ENCODE measurements around the gene CELF1. TPM values are rescaled to one million over a fixed set of nuclear protein-coding genes. Genes with fewer than 3 reads are reported as not detected.

CELF1 gene
- total RNA-seq, 2 donors from 2014 or later = 57.1 to 65.9 TPM

DNA sequence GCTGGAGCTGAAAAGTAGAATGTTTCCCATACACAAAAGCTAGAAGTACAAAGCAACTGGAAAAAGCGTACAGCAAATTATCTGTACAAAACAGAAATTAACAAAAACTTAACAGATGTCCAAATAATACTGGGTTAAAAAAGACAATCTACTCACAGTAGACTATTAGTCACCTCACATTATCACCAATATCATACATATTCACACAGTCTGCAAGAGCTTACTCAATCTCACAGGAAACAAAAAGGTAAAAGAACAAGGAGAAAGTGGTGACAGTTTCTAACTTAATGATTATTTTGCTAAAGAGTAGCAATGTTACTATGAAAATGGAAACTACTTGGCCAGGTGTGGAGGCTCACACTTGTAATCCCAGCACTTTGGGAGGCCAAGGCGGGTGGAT, 11.9 kb downstream of the CELF1 start:
- Histone ChIP-seq H3K4me1 (peaks cover 0 to 51% of the 10 kb centered on the region in 2 donors), H3K27me3 (no peaks in the 10 kb centered on the region), H3K36me3 (no peaks in the 10 kb centered on the region), H3K9me3 (no peaks in the 10 kb centered on the region), H3K27ac (no peak overlapping the region), H3K4me3 (no peak overlapping the region)
- TF ChIP-seq CTCF (IDR thresholded peaks at IDR 0.05) = no peak
- no peak for DNase-seq (ENCODE audit: low spot score)

DNA sequence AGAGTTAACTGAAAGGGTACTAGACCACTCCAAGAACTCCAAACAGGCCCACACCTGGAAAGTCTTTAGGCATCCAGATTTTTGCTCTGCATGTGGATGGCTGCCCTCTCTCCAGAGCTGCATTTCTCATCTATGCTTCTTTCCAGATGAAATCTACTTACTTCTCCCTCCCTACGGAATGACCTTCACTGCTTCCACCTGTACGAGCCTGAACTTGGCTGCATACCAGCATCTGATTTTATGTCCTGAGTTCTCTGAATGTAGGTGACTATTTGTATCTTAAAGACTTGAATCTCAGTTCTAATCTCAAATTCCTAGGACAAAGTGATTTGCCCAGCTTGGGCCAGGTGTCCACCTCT, 13.3 kb downstream of the CELF1 start:
- peaks cover 0 to 62% of the 10 kb centered on the region in 2 donors for H3K4me1 ChIP-seq
- no peak for DNase-seq (ENCODE audit: low spot score)
- no peak for TF ChIP-seq CTCF (IDR thresholded peaks at IDR 0.05)
- no peak overlapping the region for H3K4me3 ChIP-seq
- no peaks in the 10 kb centered on the region for H3K36me3 ChIP-seq
- H3K27ac ChIP-seq = no peak overlapping the region
- no peaks in the 10 kb centered on the region for H3K9me3 ChIP-seq
- H3K27me3 ChIP-seq = no peaks in the 10 kb centered on the region

DNA sequence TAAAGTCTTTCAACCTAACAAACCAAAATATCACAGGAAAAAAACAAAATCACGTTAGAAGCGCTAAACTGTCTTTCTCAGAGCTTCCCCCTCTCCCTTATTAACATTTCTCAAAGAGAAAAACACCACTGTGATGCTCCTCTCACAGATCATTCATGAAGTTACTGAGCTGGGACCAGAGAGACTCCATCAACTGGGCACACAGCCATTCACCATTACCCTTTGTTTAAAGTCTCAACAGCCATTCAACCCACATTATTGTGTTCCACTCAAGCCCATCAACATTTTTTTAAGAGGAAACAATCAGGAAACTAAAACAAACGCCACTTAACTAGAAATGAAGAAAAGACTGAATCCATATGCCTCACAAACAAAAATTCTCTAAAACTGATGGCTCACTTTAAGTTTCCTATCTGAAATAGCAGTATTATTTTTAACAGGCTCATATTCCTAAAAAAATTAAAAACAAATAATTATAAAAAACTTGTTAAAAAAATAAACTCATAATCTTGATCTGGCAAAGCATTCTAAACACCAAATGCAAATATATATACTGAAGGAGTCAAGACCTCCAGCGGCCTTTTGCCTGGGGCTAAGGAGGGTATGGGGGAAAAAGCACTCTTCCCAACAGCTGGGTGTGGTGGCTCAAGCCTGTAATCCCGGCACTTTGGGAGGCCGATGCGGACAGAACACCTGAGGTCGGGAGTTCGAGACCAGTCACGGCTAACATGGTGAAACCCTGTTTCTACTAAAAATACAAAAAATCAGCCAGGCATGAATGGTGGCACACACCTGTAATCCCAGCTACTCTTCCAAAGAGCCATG, 14.0 kb downstream of the CELF1 start:
- Histone ChIP-seq H3K27me3 (no peaks in the 10 kb centered on the region), H3K9me3 (no peaks in the 10 kb centered on the region), H3K36me3 (no peaks in the 10 kb centered on the region), H3K4me1 (peaks cover 0 to 62% of the 10 kb centered on the region in 2 donors), H3K27ac (no peak overlapping the region), H3K4me3 (no peak overlapping the region)
- no peak for DNase-seq (ENCODE audit: low spot score)
- TF ChIP-seq CTCF (IDR thresholded peaks at IDR 0.05) = no peak

DNA sequence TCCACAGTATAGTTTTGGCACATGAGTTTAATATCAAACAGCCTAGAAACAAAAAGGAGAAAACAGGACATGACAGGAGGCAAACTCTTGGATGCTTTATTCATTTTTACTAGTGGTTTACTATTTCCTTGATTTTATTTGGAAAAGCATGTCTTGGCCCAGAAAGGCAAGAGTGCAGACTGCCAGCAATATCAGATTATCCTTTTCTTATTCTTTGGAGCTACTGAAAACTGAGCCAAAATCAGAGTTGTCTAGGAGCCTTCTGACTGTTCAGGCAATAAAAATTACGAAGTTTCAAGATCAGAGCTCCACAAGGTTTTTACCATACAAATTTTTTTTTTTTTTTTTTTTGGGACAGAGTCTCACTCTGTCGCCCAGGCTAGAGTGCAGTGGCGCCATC, 16.0 kb downstream of the CELF1 start:
- no peak overlapping the region for H3K27ac ChIP-seq
- no peak overlapping the region for H3K4me3 ChIP-seq
- no peak for TF ChIP-seq CTCF (IDR thresholded peaks at IDR 0.05)
- H3K27me3 ChIP-seq = no peaks in the 10 kb centered on the region
- H3K4me1 ChIP-seq = peaks cover 3 to 79% of the 10 kb centered on the region in 2 donors
- no peak for DNase-seq (ENCODE audit: low spot score)
- H3K36me3 ChIP-seq = no peaks in the 10 kb centered on the region
- no peaks in the 10 kb centered on the region for H3K9me3 ChIP-seq

GRCh38 chr11:47534704-47535251, 18.2 kb downstream of the CELF1 start:
- no peaks in the 10 kb centered on the region for H3K27me3 ChIP-seq
- no peak for DNase-seq (ENCODE audit: low spot score)
- no peak for TF ChIP-seq CTCF (IDR thresholded peaks at IDR 0.05)
- H3K4me3 ChIP-seq = no peak overlapping the region
- no peaks in the 10 kb centered on the region for H3K36me3 ChIP-seq
- peaks cover 3 to 77% of the 10 kb centered on the region in 2 donors for H3K4me1 ChIP-seq
- no peaks in the 10 kb centered on the region for H3K9me3 ChIP-seq
- no peak overlapping the region for H3K27ac ChIP-seq

All from right atrium auricular region (tissue), 2 donors.